Measurements from ENCODE around the gene AGAP5.

GRCh38 chr10:73742454-73742734 is 44.5 kb upstream of the AGAP5 start:
- TF ChIP-seq EP300 (IDR thresholded peaks at IDR 0.05) (no peak), CTCF (IDR thresholded peaks at IDR 0.05) (no peak), POLR2A (IDR thresholded peaks at IDR 0.05) (no peak)
